ENCODE measurements around the gene AFF4. TPM values are rescaled to one million over a fixed set of nuclear protein-coding genes. Genes with fewer than 3 reads are reported as not detected.

The AFF4 gene
- total RNA-seq, 2 experiments from 2014 or later = 21.6 to 42.4 TPM

DNA sequence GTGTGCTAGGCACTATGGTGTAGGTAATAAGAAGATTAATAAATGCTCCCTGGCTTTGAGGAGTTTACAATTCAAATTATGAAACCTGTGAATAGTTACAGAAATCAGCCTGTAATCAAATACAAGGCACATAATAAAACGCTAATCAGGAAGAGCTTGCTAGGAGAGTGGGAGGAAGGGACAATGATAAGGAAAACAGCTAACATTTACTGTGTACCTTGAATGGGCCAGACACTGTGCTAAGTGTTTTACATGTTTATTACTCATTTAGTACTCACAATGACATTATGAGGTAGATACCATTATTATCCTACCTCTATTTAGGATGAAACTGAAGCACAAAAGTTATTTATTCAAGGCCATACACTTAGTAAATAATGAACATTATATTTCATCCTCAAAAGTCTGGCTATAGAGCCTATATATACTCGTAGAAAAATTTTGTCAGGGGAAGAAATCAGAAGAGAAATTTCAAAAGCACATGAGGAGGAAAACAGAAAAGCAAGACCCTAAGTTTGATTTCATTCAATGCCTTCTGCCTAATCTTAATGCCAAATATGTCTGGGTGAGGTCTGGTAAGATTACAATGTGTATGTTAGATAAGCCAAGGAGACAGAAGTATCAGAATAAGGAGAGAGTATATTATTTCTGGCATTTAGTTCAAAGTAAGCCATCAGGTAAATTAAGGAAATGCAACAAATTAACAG is 35.9 kb downstream of the AFF4 start:
- Histone ChIP-seq H3K4me3 (ENCODE audit: low read depth, low read length, poor library complexity, severe bottlenecking) (no peak overlapping the region), H3K9me3 (ENCODE audit: low read length) (no peaks in the 10 kb centered on the region), H3K4me2 (ENCODE audit: low read length) (no peak overlapping the region), H3K27ac (ENCODE audit: low read depth, low read length, poor library complexity, severe bottlenecking) (no peak overlapping the region), H4K20me1 (ENCODE audit: insufficient read depth, low read length) (no peaks in the 10 kb centered on the region), H3K79me2 (ENCODE audit: insufficient read depth, low read depth, low read length) (no peaks in the 10 kb centered on the region), H3K9me2 (ENCODE audit: insufficient read depth, low read length) (no peaks in the 10 kb centered on the region), H3K36me3 (ENCODE audit: insufficient read depth, low read length) (peaks cover 94% of the 10 kb centered on the region), H3K4me1 (ENCODE audit: insufficient read depth, low read length, poor library complexity, severe bottlenecking) (no peaks in the 10 kb centered on the region), H2AFZ (ENCODE audit: low read length) (no peak overlapping the region)
- intact Hi-C loops (cut with micrococcal nuclease; ENCODE audit: unreplicated experiment) = no loop called here
- ChIA-PET POLR2A (interaction anchor here (0.6 kb wide), 1 partner anchor 1861 kb away, joined by 6 read pairs; no protein-coding TSS in a partner anchor), CTCF (ENCODE audit: unreplicated experiment) (no interaction called here)
- no TSS peak for BruUV-seq (replicated peaks)
- DNase-seq (ENCODE audit: low spot score) = no peak
- TF ChIP-seq EZH2phosphoT487 (IDR thresholded peaks at IDR 0.05; ENCODE audit: borderline replicate concordance, low read depth, low read length) = no peak
- no peak for TF ChIP-seq CTCF (conservative IDR thresholded peaks at IDR 0.05; ENCODE audit: low read length)

DNA sequence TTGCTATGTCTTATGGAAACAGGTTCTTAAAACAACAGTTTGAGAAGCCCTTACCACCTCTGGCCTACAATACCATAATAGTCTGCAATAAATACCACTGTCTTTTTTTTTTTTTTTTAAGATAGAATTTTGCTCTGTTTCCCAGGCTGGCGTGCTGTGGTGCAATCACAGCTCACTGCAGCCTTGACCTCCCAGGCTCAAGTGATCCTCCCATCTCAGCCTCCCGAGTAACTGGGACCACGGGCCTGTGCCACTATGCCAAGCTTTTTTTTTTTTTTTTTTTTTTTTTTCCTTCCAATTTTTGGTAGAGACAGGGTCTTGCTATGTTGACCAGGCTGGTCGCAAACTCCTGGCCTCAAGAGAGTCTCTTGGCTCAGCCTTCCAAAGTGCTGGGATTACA is 37.0 kb downstream of the AFF4 start:
- Histone ChIP-seq H3K27ac (ENCODE audit: low read depth, low read length, poor library complexity, severe bottlenecking) (no peak overlapping the region), H3K9me2 (ENCODE audit: insufficient read depth, low read length) (no peaks in the 10 kb centered on the region), H2AFZ (ENCODE audit: low read length) (no peak overlapping the region), H3K79me2 (ENCODE audit: insufficient read depth, low read depth, low read length) (no peaks in the 10 kb centered on the region), H3K36me3 (ENCODE audit: insufficient read depth, low read length) (peaks cover 95% of the 10 kb centered on the region), H3K4me2 (ENCODE audit: low read length) (no peak overlapping the region), H3K4me1 (ENCODE audit: insufficient read depth, low read length, poor library complexity, severe bottlenecking) (no peaks in the 10 kb centered on the region), H4K20me1 (ENCODE audit: insufficient read depth, low read length) (no peaks in the 10 kb centered on the region), H3K4me3 (ENCODE audit: low read depth, low read length, poor library complexity, severe bottlenecking) (no peak overlapping the region), H3K9me3 (ENCODE audit: low read length) (no peaks in the 10 kb centered on the region)
- intact Hi-C loops (cut with micrococcal nuclease; ENCODE audit: unreplicated experiment) = no loop called here
- TF ChIP-seq EZH2phosphoT487 (IDR thresholded peaks at IDR 0.05; ENCODE audit: borderline replicate concordance, low read depth, low read length) = no peak
- TF ChIP-seq CTCF (conservative IDR thresholded peaks at IDR 0.05; ENCODE audit: low read length) = no peak
- ChIA-PET POLR2A (interaction anchor here (0.6 to 0.7 kb wide), 4 partner anchors 96 to 1862 kb away, joined by 3 to 6 read pairs (median 4); no protein-coding TSS in a partner anchor), CTCF (ENCODE audit: unreplicated experiment) (no interaction called here)
- no TSS peak for BruUV-seq (replicated peaks)
- DNase-seq (ENCODE audit: low spot score) = no peak

GRCh38 chr5:132916086-132916485 is 47.3 kb downstream of the AFF4 start:
- no TSS peak for BruUV-seq (replicated peaks)
- intact Hi-C loops (cut with micrococcal nuclease; ENCODE audit: unreplicated experiment) = no loop called here
- H3K9me3 ChIP-seq (ENCODE audit: low read length) = no peaks in the 10 kb centered on the region
- H2AFZ ChIP-seq (ENCODE audit: low read length) = no peak overlapping the region
- TF ChIP-seq CTCF (conservative IDR thresholded peaks at IDR 0.05; ENCODE audit: low read length) (no peak), EZH2phosphoT487 (IDR thresholded peaks at IDR 0.05; ENCODE audit: borderline replicate concordance, low read depth, low read length) (no peak)
- POLR2A ChIA-PET = interaction anchor here (0.7 kb wide), 1 partner anchor 15 kb away, joined by 3 read pairs; no protein-coding TSS in a partner anchor
- no peak overlapping the region for H3K4me3 ChIP-seq (ENCODE audit: low read depth, low read length, poor library complexity, severe bottlenecking)
- H3K4me2 ChIP-seq (ENCODE audit: low read length) = no peak overlapping the region
- H3K36me3 ChIP-seq (ENCODE audit: insufficient read depth, low read length) = peaks cover 72% of the 10 kb centered on the region
- H3K9me2 ChIP-seq (ENCODE audit: insufficient read depth, low read length) = no peaks in the 10 kb centered on the region
- no peak overlapping the region for H3K27ac ChIP-seq (ENCODE audit: low read depth, low read length, poor library complexity, severe bottlenecking)
- H4K20me1 ChIP-seq (ENCODE audit: insufficient read depth, low read length) = no peaks in the 10 kb centered on the region
- peaks cover 11% of the 10 kb centered on the region for H3K4me1 ChIP-seq (ENCODE audit: insufficient read depth, low read length, poor library complexity, severe bottlenecking)
- CTCF ChIA-PET (ENCODE audit: unreplicated experiment) = interaction anchor here (0.6 kb wide), 1 partner anchor 169 kb away, joined by 3 read pairs; the partner anchor contains the start of gene CCNI2
- no peak for DNase-seq (ENCODE audit: low spot score)
- no peaks in the 10 kb centered on the region for H3K79me2 ChIP-seq (ENCODE audit: insufficient read depth, low read depth, low read length)

Measured in OCI-LY7 (cell line).